Measurements from ENCODE around the gene CAPZB.

DNA sequence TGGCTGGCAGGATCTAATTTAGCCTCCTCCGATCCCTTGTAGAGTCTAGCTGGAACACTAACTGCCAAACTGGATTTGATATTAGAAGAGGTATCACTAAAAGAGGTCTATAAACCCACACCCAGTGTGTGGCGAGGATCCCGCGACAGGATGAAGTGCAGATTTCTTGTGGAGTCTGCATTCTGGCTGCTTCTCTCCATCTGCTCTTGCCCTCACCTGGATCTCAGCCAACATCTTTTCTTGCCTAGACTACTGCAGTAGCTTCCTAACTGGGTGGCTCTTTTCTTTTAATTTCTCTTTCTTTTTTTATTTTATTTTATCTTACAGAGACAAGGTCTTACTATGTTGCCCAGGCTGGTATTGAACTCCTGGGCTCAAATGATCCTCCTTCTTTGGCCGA lies 48.9 kb upstream of the CAPZB start:
- TF ChIP-seq, protein P1, sequence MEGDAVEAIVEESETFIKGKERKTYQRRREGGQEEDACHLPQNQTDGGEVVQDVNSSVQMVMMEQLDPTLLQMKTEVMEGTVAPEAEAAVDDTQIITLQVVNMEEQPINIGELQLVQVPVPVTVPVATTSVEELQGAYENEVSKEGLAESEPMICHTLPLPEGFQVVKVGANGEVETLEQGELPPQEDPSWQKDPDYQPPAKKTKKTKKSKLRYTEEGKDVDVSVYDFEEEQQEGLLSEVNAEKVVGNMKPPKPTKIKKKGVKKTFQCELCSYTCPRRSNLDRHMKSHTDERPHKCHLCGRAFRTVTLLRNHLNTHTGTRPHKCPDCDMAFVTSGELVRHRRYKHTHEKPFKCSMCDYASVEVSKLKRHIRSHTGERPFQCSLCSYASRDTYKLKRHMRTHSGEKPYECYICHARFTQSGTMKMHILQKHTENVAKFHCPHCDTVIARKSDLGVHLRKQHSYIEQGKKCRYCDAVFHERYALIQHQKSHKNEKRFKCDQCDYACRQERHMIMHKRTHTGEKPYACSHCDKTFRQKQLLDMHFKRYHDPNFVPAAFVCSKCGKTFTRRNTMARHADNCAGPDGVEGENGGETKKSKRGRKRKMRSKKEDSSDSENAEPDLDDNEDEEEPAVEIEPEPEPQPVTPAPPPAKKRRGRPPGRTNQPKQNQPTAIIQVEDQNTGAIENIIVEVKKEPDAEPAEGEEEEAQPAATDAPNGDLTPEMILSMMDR (IDR thresholded peaks at IDR 0.05): no peak
- no peak for TF ChIP-seq POLR2A (IDR thresholded peaks at IDR 0.05)

All from lower leg skin (tissue), 3 donors.